GM13976 (cell line): ENCODE measurements around the gene LLPH.

ENCODE experiments used
- DNase-seq: peaks from one replicate; pipeline ENCODE4 v3.0.0; 2012; ENCODE audit warnings: low spot score
- CTCF ChIP-seq: IDR thresholded peaks from 2 replicates; pipeline ENCODE4 v1.5.1; 2012; ENCODE audit warnings: borderline replicate concordance, mild to moderate bottlenecking; ENCODE audit not compliant: insufficient read depth; ENCODE audit errors: extremely low read depth, missing control alignments, control extremely low read depth
- in situ Hi-C: fragments of 300-500 bp; cut with MboI; formaldehyde crosslinking; loops from one replicate; pipeline ENCODE4 v1.12.0; 2022; ENCODE audit warnings: low sequenced_read_pairs, mixed read lengths, inconsistent platforms; ENCODE audit not compliant: unreplicated experiment

LLPH gene

GRCh38 chr12:66129934-66130266 lies 650 bp downstream of the LLPH start:
- TF ChIP-seq CTCF: no peak
- in situ Hi-C loops: loop anchor here (25.0 kb wide), 2 partner anchors 282 to 557 kb away; partner anchors contain the start of gene GRIP1
- DNase-seq: no peak

GRCh38 chr12:66127650-66128049 lies 2.9 kb downstream of the LLPH start:
- TF ChIP-seq CTCF: no peak
- DNase-seq: no peak
- in situ Hi-C loops: loop anchor here (25.0 kb wide), 2 partner anchors 285 to 560 kb away; partner anchors contain the start of gene GRIP1

GRCh38 chr12:66120477-66120876 lies 10.1 kb downstream of the LLPH start:
- no peak for DNase-seq
- no peak for TF ChIP-seq CTCF
- in situ Hi-C loops: loop anchor here (25.0 kb wide), 1 partner anchor 1233 kb away; no protein-coding TSS in a partner anchor

- TF ChIP-seq CTCF: no peak
- in situ Hi-C loops: loop anchor here (25.0 kb wide), 1 partner anchor 1233 kb away; no protein-coding TSS in a partner anchor
- no peak for DNase-seq
These were observed 10.7 kb downstream of the LLPH start for GRCh38 chr12:66119870-66120241.

- in situ Hi-C loops: loop anchor here (25.0 kb wide), 1 partner anchor 1232 kb away; no protein-coding TSS in a partner anchor
- TF ChIP-seq CTCF: no peak
- no peak for DNase-seq
These were observed 11.2 kb downstream of the LLPH start for GRCh38 chr12:66119229-66119869.

GRCh38 chr12:66118240-66118891 lies 12.2 kb downstream of the LLPH start:
- in situ Hi-C loops: loop anchor here (25.0 kb wide), 1 partner anchor 1231 kb away; no protein-coding TSS in a partner anchor
- no peak for TF ChIP-seq CTCF

GRCh38 chr12:66117242-66117641 lies 13.3 kb downstream of the LLPH start:
- TF ChIP-seq CTCF: no peak
- in situ Hi-C loops: loop anchor here (25.0 kb wide), 1 partner anchor 1230 kb away; no protein-coding TSS in a partner anchor
- DNase-seq: no peak

More at GRCh38 chr12:66118240-66118891, 12.2 kb downstream of the LLPH start:
- DNase-seq: no peak
